Activated naive CD4-positive, alpha-beta T cell treated with anti-CD3 and anti-CD28 coated beads for 36 hours (primary cell): ENCODE data around the gene KRT3. TPM values are rescaled to one million over a fixed set of nuclear protein-coding genes. Genes with fewer than 3 reads are reported as not detected.

Experiments
- CTCF ChIA-PET: fragments of 350-600 bp; sonication (Branson Sonifier 250); formaldehyde crosslinking; loops from one replicate; lab custom pipeline; 2021; ENCODE audit warnings: antibody characterized with exemption; lab: Charles Lee
- DNase-seq: peaks from one replicate; pipeline ENCODE4 v3.0.0-alpha.2; 2020
- H3K27ac Mint-ChIP-seq: one replicate; pipeline ENCODE4 v1.8.0; 2021; ENCODE audit warnings: mild to moderate bottlenecking, mixed read lengths
- H3K27me3 Mint-ChIP-seq: one replicate; pipeline ENCODE4 v1.8.0; 2021; ENCODE audit warnings: low read depth, mixed read lengths
- H3K36me3 Mint-ChIP-seq: one replicate; pipeline ENCODE4 v1.8.0; 2021; ENCODE audit warnings: low read depth, mixed read lengths
- H3K4me1 Mint-ChIP-seq: one replicate; pipeline ENCODE4 v1.8.0; 2021; ENCODE audit warnings: low read depth, mixed read lengths
- H3K4me3 Mint-ChIP-seq: one replicate; pipeline ENCODE4 v1.8.0; 2021; ENCODE audit warnings: mild to moderate bottlenecking, moderate library complexity, mixed read lengths
- H3K9me3 Mint-ChIP-seq: one replicate; pipeline ENCODE4 v1.8.0; 2021; ENCODE audit warnings: mixed read lengths
- intact Hi-C: fragments of 100-400 bp; cut with micrococcal nuclease; formaldehyde crosslinking; loops from one replicate; pipeline ENCODE4 v1.15.1; 2023
- total RNA-seq, 2 experiments: library from RNA; stranded (reverse); gene quantifications; one replicate each; pipeline ENCODE4 v1.2.3, GENCODE V29; 2021

The KRT3 gene
- total RNA-seq, 2 experiments from 2014 or later: not detected

- Mint-ChIP-seq H3K9me3 (no peaks in the 10 kb centered on the region), H3K27ac (no peak overlapping the region), H3K27me3 (no peaks in the 10 kb centered on the region), H3K36me3 (no peaks in the 10 kb centered on the region), H3K4me3 (no peak overlapping the region), H3K4me1 (no peaks in the 10 kb centered on the region)
- DNase-seq: no peak
- intact Hi-C loops: no loop called here
- CTCF ChIA-PET: no interaction called here
Measured at GRCh38 chr12:52808573-52809160, 12.8 kb upstream of the KRT3 start.

GRCh38 chr12:52807544-52808470, 11.9 kb upstream of the KRT3 start:
- no peak overlapping the region for H3K27ac Mint-ChIP-seq
- no peak overlapping the region for H3K4me3 Mint-ChIP-seq
- CTCF ChIA-PET: interaction anchor here (1.1 kb wide), 2 partner anchors 10 to 72 kb away, joined by 3 to 4 read pairs; no protein-coding TSS in a partner anchor
- intact Hi-C loops: no loop called here
- no peaks in the 10 kb centered on the region for H3K36me3 Mint-ChIP-seq
- H3K4me1 Mint-ChIP-seq: no peaks in the 10 kb centered on the region
- no peak for DNase-seq
- H3K9me3 Mint-ChIP-seq: no peaks in the 10 kb centered on the region
- H3K27me3 Mint-ChIP-seq: no peaks in the 10 kb centered on the region

GRCh38 chr12:52806821-52807543, 11.1 kb upstream of the KRT3 start:
- intact Hi-C loops: no loop called here
- Mint-ChIP-seq H3K9me3 (no peaks in the 10 kb centered on the region), H3K4me3 (no peak overlapping the region), H3K36me3 (no peaks in the 10 kb centered on the region), H3K27me3 (no peaks in the 10 kb centered on the region), H3K4me1 (no peaks in the 10 kb centered on the region), H3K27ac (no peak overlapping the region)
- DNase-seq: no peak
- CTCF ChIA-PET: interaction anchor here (1.1 kb wide), 2 partner anchors 9 to 73 kb away, joined by 3 to 4 read pairs; no protein-coding TSS in a partner anchor

- no peaks in the 10 kb centered on the region for H3K4me1 Mint-ChIP-seq
- no peaks in the 10 kb centered on the region for H3K36me3 Mint-ChIP-seq
- CTCF ChIA-PET: interaction anchor here (1.1 kb wide), 1 partner anchor 8 kb away, joined by 3 read pairs; no protein-coding TSS in a partner anchor
- no peak for DNase-seq
- H3K4me3 Mint-ChIP-seq: no peak overlapping the region
- no peak overlapping the region for H3K27ac Mint-ChIP-seq
- intact Hi-C loops: no loop called here
- H3K27me3 Mint-ChIP-seq: no peaks in the 10 kb centered on the region
- H3K9me3 Mint-ChIP-seq: no peaks in the 10 kb centered on the region
Measured at GRCh38 chr12:52806169-52806811, 10.4 kb upstream of the KRT3 start.

GRCh38 chr12:52805739-52806138, 9.8 kb upstream of the KRT3 start:
- Mint-ChIP-seq H3K36me3 (no peaks in the 10 kb centered on the region), H3K4me1 (no peaks in the 10 kb centered on the region), H3K27ac (no peak overlapping the region), H3K4me3 (no peak overlapping the region), H3K9me3 (no peaks in the 10 kb centered on the region), H3K27me3 (no peaks in the 10 kb centered on the region)
- CTCF ChIA-PET: no interaction called here
- no peak for DNase-seq
- intact Hi-C loops: no loop called here

GRCh38 chr12:52805000-52805399, 9.1 kb upstream of the KRT3 start:
- intact Hi-C loops: no loop called here
- Mint-ChIP-seq H3K9me3 (no peaks in the 10 kb centered on the region), H3K4me3 (no peak overlapping the region), H3K27me3 (no peaks in the 10 kb centered on the region), H3K27ac (no peak overlapping the region), H3K36me3 (no peaks in the 10 kb centered on the region), H3K4me1 (no peaks in the 10 kb centered on the region)
- CTCF ChIA-PET: no interaction called here
- no peak for DNase-seq

GRCh38 chr12:52802442-52802841, 6.5 kb upstream of the KRT3 start:
- Mint-ChIP-seq H3K9me3 (no peaks in the 10 kb centered on the region), H3K36me3 (no peaks in the 10 kb centered on the region), H3K4me3 (no peak overlapping the region), H3K27ac (no peak overlapping the region), H3K27me3 (no peaks in the 10 kb centered on the region), H3K4me1 (no peaks in the 10 kb centered on the region)
- no peak for DNase-seq
- CTCF ChIA-PET: interaction anchor here (1.1 kb wide), 1 partner anchor 77 kb away, joined by 4 read pairs; no protein-coding TSS in a partner anchor
- intact Hi-C loops: no loop called here

- no peaks in the 10 kb centered on the region for H3K27me3 Mint-ChIP-seq
- no peak overlapping the region for H3K4me3 Mint-ChIP-seq
- H3K9me3 Mint-ChIP-seq: no peaks in the 10 kb centered on the region
- no peak for DNase-seq
- H3K4me1 Mint-ChIP-seq: no peaks in the 10 kb centered on the region
- no peaks in the 10 kb centered on the region for H3K36me3 Mint-ChIP-seq
- CTCF ChIA-PET: interaction anchor here (1.1 kb wide), 1 partner anchor 78 kb away, joined by 4 read pairs; no protein-coding TSS in a partner anchor
- no peak overlapping the region for H3K27ac Mint-ChIP-seq
- intact Hi-C loops: no loop called here
Measured at GRCh38 chr12:52801773-52802172, 5.9 kb upstream of the KRT3 start.

- no peaks in the 10 kb centered on the region for H3K36me3 Mint-ChIP-seq
- H3K27me3 Mint-ChIP-seq: no peaks in the 10 kb centered on the region
- no peak overlapping the region for H3K27ac Mint-ChIP-seq
- H3K9me3 Mint-ChIP-seq: no peaks in the 10 kb centered on the region
- no peak for DNase-seq
- CTCF ChIA-PET: interaction anchor here (0.6 kb wide), 1 partner anchor 58 kb away, joined by 3 read pairs; no protein-coding TSS in a partner anchor
- intact Hi-C loops: no loop called here
- no peak overlapping the region for H3K4me3 Mint-ChIP-seq
- H3K4me1 Mint-ChIP-seq: no peaks in the 10 kb centered on the region
Measured at GRCh38 chr12:52800259-52800917, 4.5 kb upstream of the KRT3 start.

GRCh38 chr12:52799505-52800211, 3.7 kb upstream of the KRT3 start:
- H3K4me1 Mint-ChIP-seq: no peaks in the 10 kb centered on the region

More at GRCh38 chr12:52799505-52800211, 3.7 kb upstream of the KRT3 start:
- Mint-ChIP-seq H3K27ac (no peak overlapping the region), H3K27me3 (no peaks in the 10 kb centered on the region), H3K4me3 (no peak overlapping the region), H3K36me3 (no peaks in the 10 kb centered on the region), H3K9me3 (no peaks in the 10 kb centered on the region)
- intact Hi-C loops: no loop called here
- CTCF ChIA-PET: interaction anchor here (0.6 kb wide), 1 partner anchor 57 kb away, joined by 3 read pairs; no protein-coding TSS in a partner anchor
- DNase-seq: no peak
